Cardiac septum (tissue), 1 donor: Measurements from ENCODE around the gene CPD. TPM values are rescaled to one million over a fixed set of nuclear protein-coding genes. Genes with fewer than 3 reads are reported as not detected.
"Not testable (repeated sequence)": the region's sequence is repeated elsewhere in the genome, so short reads cannot be mapped to it uniquely, and the experiment has no call there.

Experiments
- DNase-seq: peaks from one replicate; pipeline ENCODE4 v3.0.0-alpha.2; 2020; ENCODE audit warnings: low spot score
- intact Hi-C: fragments of 100-400 bp; cut with DNase I; formaldehyde crosslinking; loops from one replicate; pipeline ENCODE4 v1.14.0; 2022
- total RNA-seq: library from RNA; stranded (reverse); fragmentation: NEBNext Ultra II Directional; extraction: Animal tissue kit (Norgen Biotek cat#: 25700); gene quantifications from one replicate; pipeline ENCODE4 v1.2.1, GENCODE V29; 2021
- donor health status: DM: no; HTN: no; CAD: no.

CPD gene
- total RNA-seq, 1 donor from 2014 or later, result 20.7 TPM

- DNase-seq, intact Hi-C loops: not testable (repeated sequence)
Measured at GRCh38 chr17:30351263-30351662, 27.5 kb upstream of the CPD start.

GRCh38 chr17:30351735-30352134, 27.0 kb upstream of the CPD start:
- intact Hi-C loops, result no loop called here

GRCh38 chr17:30352240-30352814, 26.4 kb upstream of the CPD start:
- intact Hi-C loops, result no loop called here
- DNase-seq, result no peak

More at GRCh38 chr17:30351735-30352134, 27.0 kb upstream of the CPD start:
- DNase-seq, result no peak

GRCh38 chr17:30354701-30355100, 24.0 kb upstream of the CPD start:
- intact Hi-C loops, result no loop called here
- no peak for DNase-seq

- intact Hi-C loops, result no loop called here
- DNase-seq, result no peak
Measured at GRCh38 chr17:30357476-30357875, 21.3 kb upstream of the CPD start.

- no peak for DNase-seq
- intact Hi-C loops, result no loop called here
Measured at GRCh38 chr17:30358055-30358760, 20.5 kb upstream of the CPD start.

- intact Hi-C loops, result no loop called here
- DNase-seq, result no peak
Measured at GRCh38 chr17:30360086-30360808, 18.5 kb upstream of the CPD start.

GRCh38 chr17:30361766-30362279, 16.9 kb upstream of the CPD start:
- intact Hi-C loops, result no loop called here
- no peak for DNase-seq

GRCh38 chr17:30363715-30364202, 15.0 kb upstream of the CPD start:
- intact Hi-C loops, result no loop called here
- peak; percentile 80 for DNase-seq

- DNase-seq, result no peak
- intact Hi-C loops, result no loop called here
Measured at GRCh38 chr17:30366536-30366935, 12.2 kb upstream of the CPD start.

GRCh38 chr17:30368912-30369720, 9.6 kb upstream of the CPD start:
- DNase-seq, result no peak
- intact Hi-C loops, result no loop called here

GRCh38 chr17:30369995-30370394, 8.7 kb upstream of the CPD start:
- intact Hi-C loops, result no loop called here
- no peak for DNase-seq

GRCh38 chr17:30372755-30373154, 6.0 kb upstream of the CPD start:
- no peak for DNase-seq
- intact Hi-C loops, result no loop called here

- DNase-seq, result no peak
- intact Hi-C loops, result loop anchor here (5.0 kb wide), 2 partner anchors 83 to 102 kb away; partner anchors contain the start of genes BLMH and GOSR1
Measured at GRCh38 chr17:30375661-30376060, 3.1 kb upstream of the CPD start.

GRCh38 chr17:30376621-30377452, 1.9 kb upstream of the CPD start:
- no peak for DNase-seq
- intact Hi-C loops, result loop anchor here (5.0 kb wide), 2 partner anchors 85 to 100 kb away; partner anchors contain the start of genes BLMH and GOSR1

- intact Hi-C loops, result loop anchor here (2.0 to 5.0 kb wide), 3 partner anchors 37 to 100 kb away; partner anchors contain the start of genes BLMH and GOSR1
- DNase-seq, result no peak
Measured at GRCh38 chr17:30377574-30378240, 1.0 kb upstream of the CPD start.

- no peak for DNase-seq
- intact Hi-C loops, result loop anchor here (2.0 to 5.0 kb wide), 3 partner anchors 38 to 99 kb away; partner anchors contain the start of genes BLMH and GOSR1
Measured at GRCh38 chr17:30378241-30378824, 394 bp upstream of the CPD start.
